HG02852 (cell line): ENCODE results near the gene KCNK15.

Experiments used
- ATAC-seq: cut with Tn5 transposase; IDR thresholded peaks from one replicate; pipeline ENCODE4 v1.9.1; 2021; ENCODE audit warnings: mild to moderate bottlenecking, moderate library complexity; ENCODE audit not compliant: unreplicated experiment

Gene KCNK15

DNA sequence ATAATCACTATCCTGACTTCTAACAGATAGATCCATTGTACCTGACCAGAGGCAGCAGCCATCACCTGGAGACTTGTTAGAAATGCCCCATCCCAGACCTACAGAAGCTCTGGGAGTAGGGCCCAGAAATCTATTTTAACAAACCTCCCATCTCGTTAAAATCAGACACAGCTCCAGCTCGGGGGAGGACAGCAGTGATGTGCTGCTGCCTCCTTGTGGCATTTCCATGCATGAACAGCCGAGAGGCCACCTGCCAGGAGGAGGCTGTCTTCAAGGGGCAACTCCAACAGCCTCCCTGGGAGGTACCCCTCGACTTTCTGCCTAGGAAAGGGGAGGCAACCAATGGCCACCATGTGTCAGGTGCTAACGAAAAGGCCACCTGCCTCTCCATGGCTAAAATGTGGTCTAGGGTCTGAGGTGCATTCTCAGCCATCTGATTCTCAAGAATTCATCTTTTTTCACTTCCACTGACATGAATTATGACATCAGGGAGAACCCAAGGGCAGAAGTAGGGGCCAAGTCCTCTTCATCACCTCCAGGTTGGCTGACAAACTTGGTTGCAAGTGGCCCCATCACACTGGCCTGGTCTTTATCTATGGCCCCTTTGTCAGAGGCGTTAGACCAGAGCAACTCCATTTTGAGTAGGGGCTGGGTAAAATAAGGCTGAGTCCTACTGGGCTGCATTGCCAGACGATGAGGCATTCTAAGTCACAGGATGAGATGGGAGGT, 12.2 kb upstream of the KCNK15 start:
- no peak for ATAC-seq

DNA sequence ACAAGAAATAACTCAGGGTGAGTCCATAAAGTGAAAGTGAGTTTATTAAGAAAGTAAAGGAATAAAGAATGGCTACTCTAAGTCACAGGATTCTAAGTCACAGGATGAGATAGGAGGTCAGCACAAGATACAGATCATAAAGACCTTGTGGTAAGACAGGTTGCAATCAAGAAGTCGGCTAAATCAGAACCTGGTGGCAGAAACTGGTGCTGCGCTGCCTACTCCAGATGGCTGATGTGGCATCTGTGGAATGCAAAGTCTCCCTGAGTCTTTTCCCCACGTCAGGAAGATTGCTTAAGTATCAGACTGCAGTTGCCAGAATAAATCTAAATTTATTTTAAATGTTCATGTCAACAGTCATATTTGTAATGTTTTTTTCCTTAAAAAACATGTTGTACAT, 10.7 kb upstream of the KCNK15 start:
- ATAC-seq: no peak

DNA sequence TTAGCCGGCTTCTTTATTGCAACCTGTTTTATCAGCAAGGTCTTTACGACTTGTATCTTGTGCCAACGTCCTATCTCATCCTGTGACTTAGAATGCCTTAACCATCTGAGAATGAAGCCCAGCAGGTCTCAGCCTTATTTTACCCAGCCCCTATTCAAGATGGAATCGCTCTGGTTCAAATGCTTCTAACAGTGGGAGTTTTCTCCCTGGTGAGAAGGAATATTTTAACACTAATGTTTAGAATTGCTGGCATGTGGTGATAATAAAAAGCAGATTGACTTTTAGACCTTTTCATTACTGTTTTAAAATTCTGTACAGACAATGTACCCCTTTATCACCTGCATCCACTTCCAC, 9.9 kb upstream of the KCNK15 start:
- ATAC-seq: no peak

DNA sequence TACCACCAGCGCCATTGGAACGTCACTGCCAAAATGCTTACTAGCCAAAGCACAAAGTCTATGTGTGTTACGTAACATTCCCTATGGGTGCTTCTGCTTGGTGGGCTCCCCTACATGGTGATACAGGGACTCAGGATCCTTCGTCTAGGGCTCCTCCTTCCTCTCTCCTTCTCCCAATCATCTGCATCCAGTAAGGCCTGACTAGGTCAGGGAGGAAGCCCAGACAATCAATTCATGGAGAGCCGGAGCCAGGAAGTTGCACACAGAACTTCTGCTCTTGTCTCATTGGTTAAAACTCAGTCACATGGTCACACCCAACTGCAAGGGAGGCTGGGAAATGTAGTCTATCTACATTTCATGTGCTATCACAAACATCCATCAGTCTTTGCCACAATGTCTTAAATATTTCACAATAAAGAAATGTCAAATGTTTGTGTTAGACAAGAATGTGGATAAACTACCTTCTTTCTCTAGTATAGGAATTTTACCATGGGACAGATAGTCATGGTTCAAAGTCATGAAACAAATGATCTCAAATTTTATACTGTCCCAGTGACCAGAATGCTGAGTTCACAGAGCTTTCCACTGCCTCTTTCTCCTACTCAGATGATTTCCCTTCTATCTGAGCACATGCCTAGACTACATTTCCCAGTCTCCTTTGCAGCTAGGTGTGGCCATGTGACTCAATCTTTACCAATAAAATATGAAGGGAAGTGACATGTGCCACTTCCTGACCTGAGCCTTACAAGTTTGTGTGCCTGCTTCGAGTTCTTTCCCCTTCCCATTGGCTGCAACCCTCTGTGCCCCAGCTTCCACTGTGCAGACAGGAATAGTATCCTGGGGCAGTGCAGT, 9.3 kb upstream of the KCNK15 start:
- no peak for ATAC-seq

DNA sequence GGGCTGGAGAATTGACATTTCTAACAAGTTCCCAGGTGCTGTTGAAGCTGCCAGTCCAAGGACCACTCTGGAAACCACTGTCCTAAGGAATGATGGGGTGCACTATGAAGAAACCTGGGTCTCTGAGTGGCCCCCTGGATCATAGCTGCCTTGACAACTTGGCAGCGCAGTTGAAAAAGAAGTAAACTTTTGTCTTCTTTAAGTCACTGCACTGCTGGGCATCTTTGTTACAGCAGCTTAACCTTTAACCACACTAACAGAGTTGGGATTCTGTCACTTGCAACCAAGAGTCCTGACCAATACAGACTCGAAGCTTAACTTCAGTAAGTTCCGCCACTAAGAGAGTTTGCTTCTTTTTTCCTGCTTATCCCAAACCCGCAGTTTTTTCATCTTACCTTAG, 8.5 kb upstream of the KCNK15 start:
- no peak for ATAC-seq

DNA sequence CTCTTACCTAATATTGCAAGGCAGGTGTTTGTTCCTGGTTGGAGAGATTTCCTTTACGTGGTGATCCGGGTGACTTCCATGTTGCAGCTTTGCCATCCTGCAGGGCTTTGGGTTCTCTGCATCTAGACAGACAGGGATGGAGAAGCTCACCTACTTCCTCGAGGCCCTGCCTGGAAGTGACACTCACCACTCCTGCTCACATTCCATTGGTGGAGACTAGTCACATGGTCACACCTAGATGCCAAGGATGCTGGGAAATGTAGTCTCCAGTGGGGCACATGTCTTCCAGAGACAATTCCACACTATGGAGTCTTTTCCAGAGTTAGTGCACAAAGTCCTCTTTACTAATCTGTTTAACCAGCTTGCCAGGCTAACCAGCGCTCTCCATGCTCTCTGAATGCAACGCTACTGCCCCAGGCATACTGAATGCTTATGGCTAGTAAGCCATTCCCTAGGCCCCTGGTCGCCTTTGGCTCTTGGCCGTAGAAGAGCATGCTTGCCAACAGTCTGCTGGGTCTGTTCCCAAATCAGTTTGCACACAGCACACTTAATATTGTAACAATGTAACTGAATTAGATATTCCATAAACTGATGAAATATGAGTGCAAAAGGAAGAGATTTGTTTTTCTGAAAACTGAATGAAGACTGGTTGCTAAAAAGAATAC, 6.7 kb upstream of the KCNK15 start:
- ATAC-seq: no peak

DNA sequence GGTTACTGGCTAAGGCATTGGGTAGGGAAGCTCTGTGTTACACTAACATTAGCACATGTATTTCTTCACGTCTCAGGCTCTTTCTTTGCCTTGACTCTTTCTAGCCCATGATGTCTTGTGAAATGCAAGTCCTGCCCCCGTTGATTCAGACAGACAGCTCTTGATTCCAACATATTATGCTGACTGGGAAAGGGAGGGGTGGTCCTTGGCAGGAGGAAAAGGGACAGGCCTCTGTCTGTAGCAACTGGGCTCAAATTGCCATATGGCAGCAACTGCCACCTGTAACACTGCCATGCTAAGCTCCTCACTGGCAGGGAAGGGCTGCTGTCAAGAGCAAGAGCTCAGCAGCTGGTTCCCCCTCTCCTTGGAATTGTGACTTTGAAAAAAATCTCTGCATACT, 5.7 kb upstream of the KCNK15 start:
- ATAC-seq: no peak

DNA sequence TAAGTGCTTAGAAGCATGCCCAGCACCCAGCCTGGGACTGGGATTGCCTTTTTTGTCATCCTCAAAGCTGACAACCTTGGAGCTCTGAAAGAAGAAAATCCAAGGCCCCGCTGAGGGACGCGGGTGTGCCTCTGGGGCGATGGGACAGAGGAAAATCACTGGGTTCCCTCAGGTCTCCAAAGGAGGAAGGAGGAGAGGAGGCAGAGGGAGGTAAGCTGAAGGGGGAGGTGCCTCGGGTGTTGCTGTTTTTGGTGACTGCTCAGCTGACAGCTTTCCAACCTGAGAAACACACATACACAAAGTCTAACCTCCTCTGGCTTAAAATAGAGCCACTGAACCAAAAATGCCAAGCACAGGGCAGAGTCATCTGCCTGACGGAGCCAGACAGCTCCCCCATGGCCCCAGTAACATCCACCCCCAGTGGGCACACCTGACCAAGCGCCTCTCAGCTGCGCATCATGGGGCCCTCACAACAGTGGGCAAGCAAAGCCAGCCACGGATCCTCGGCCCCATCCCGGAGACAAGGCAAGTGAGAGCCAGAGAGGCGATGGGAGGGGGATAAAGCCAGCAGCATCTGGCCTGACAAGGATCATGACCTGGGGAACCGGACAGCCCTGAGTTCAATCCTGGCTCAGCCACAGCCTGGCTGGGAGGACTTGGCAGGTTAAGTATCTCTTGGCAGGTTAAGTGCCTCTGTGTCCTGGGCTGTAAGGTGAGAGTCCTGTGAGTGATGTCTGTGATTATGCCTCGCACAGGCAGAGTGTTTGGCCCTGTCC, 3.2 kb upstream of the KCNK15 start:
- no peak for ATAC-seq

DNA sequence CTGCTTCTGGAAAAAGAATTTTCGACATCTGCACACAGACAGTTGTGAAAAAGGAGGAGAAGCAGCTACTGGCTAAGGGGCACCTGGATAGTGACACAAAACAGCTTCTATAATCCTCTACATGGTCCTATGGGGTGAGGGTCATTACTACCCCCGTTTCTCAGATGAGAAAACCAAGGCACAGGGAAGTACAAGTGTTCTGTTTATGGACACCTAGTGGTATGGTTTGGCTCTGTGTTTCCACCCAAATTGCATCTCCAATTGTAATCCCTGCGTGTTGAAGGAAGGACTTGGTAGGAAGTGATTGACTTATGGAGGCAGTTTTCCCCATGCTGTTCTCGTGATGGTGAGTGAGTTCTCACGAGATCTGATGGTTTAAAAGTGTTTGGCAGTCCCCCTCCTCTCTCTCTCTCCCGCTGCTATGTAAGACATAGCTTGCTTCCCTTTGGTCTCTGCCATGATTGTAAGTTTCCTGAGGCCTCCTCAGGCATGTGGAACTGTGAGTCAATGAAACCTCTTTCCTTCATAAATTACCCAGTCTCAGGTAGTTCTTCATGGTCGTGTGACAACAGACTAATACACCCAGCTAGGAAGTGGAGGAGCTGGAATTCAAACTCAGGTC, 2.5 kb upstream of the KCNK15 start:
- ATAC-seq: no peak

DNA sequence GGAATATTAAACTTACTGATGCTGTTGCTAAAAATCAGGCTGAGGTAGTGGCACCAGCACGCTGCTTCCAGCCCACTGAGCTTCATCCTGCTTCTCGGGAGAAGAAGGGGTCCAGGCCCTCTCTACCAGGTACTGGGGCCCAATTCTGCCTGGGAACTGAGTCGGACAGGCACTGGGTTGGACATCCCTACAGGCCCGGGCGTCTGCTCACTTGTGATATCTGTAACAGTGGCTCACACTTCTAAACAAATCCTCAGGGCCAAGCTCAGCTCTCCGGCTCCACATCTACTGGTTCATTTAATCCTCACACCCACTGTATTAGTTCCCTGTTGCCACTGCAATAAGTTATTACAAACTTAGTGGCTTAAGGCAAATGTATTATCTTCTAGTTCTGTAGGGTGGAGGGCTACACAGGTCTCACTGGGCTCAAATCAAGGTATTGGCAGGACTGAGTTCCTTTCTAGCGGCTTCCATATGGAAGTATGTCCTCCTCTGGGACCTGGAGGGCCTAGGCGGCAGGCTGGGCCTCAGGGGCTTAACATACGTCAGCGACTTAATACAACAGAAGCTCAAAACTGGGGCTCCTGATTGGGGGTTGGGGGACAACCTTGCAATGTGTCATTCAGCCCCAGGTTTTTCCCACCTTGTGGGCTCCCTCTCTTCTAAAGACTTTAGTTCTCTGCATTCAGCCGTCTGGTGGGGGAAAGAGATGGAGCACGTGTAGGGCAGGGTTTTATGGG, 1.6 kb upstream of the KCNK15 start:
- no peak for ATAC-seq

DNA sequence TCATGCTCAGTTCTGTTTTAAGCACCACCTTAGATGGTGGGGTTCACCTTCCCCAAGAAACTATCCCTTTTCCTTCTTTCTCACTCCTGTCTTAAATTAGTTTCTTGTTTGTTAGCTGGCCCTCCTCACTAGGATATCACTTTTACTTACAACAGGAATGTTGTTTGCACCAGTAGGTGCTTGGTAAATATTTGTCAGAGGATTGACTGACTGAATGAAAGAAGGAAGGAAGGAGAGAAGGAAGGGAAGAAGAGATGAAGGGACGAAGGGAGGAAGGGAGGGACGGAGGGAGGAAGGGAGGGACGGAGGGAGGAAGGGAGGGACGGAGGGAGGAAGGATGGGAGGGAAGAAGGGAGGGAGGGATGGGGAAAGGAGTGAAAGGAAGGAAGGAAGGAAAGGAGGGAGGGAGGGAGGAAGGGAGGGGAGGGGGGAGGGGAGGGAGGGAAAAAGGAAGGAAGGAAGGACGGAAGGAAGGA, 505 bp upstream of the KCNK15 start:
- no peak for ATAC-seq

DNA sequence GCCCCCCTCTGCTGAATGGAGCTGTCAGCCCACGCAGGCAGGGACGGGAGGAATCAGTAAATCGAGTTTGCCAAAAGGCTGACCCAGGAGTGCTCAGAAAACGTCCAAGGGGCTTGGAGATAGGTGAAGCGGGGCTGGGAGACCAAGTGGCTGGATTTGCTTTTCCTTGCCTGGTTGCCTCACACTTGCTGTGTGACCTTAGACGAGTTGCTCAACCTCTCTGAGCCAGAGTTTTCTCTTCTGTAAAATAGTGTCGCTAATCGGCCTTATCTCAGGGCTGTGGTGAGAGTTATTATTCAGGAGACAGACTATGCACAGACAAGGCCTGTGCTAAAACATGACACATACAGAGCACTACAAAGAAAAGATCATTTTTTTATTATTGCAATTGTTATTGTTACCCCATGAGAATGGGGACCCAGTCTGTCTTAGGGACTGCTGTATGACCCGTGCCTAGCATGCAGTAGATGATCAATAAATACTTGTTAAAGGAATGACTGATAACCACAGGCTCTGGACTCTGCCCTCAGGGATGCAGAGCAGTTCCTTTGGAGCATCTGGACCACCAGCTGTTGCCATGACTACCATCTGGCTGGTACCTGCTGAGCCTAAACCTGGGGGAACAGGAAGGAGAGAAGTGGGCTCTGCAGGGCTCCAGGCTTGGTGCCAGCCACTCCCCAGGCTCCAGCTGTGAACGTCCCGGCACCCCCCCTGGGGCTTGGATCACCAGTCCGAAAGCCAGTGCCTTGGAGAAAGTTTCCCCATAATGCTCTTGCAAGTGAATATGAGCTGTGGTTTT, 901 bp downstream of the KCNK15 start:
- ATAC-seq: no peak

DNA sequence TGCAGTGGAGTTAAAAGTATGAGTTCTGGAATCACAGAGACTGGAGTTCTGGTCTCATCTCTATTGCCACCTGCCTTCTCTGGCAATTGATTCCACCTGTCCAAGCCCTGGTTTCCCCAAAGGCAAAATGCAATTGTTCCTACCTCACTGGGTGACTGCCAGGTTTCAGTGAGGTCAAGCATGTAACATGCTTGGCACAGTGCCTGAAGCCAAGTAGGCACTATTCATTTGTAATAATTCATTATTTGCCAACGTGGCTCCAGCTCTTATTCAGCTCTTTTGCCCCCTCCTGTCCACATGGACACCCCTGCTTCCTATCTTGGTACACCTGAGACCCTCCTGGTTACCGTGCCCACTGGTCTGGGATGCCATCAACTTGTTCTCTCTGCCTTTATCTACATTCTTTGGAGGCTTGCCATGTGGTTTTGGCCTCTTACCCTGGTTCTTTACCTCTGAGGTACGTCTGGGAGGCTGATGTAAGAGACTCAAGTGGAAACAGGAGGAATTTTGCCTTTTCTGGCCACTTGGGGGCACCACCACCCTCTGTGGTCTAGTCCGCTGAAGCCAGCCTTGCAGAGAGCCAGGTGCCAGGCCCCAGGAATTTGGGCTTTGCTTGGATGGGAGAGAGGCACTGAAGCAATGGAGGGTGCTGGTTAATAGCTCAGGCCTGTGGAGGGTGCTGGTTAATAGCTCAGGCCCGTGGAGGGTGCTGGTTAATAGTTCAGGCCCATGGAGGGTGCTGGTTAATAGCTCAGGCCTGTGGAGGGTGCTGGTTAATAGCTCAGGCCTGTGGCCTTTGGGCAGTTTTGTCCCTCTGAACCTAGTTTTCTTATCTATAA, 1.7 kb downstream of the KCNK15 start:
- no peak for ATAC-seq

DNA sequence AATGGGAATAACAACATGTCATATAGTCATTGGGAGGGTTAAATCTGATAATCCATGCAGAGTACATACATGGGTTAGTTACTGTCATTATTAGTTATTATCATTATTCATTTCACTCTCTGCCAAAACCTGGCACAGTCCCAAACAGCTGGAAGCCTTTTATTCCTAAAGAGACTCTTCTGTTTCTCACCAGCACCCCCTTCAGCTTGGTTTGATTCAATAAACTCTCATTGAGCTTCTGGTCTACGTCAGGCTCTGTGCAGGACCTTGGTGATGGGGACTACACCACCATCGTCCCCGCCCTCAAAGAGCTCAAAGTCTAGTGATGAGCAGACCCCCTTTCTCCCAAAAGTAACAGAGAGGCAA, 2.3 kb downstream of the KCNK15 start:
- no peak for ATAC-seq

DNA sequence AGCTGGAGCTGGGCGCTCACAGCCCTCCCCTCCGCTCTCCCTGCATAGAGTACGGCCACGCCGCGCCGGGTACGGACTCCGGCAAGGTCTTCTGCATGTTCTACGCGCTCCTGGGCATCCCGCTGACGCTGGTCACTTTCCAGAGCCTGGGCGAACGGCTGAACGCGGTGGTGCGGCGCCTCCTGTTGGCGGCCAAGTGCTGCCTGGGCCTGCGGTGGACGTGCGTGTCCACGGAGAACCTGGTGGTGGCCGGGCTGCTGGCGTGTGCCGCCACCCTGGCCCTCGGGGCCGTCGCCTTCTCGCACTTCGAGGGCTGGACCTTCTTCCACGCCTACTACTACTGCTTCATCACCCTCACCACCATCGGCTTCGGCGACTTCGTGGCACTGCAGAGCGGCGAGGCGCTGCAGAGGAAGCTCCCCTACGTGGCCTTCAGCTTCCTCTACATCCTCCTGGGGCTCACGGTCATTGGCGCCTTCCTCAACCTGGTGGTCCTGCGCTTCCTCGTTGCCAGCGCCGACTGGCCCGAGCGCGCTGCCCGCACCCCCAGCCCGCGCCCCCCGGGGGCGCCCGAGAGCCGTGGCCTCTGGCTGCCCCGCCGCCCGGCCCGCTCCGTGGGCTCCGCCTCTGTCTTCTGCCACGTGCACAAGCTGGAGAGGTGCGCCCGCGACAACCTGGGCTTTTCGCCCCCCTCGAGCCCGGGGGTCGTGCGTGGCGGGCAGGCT, 4.6 kb downstream of the KCNK15 start:
- ATAC-seq: no peak

DNA sequence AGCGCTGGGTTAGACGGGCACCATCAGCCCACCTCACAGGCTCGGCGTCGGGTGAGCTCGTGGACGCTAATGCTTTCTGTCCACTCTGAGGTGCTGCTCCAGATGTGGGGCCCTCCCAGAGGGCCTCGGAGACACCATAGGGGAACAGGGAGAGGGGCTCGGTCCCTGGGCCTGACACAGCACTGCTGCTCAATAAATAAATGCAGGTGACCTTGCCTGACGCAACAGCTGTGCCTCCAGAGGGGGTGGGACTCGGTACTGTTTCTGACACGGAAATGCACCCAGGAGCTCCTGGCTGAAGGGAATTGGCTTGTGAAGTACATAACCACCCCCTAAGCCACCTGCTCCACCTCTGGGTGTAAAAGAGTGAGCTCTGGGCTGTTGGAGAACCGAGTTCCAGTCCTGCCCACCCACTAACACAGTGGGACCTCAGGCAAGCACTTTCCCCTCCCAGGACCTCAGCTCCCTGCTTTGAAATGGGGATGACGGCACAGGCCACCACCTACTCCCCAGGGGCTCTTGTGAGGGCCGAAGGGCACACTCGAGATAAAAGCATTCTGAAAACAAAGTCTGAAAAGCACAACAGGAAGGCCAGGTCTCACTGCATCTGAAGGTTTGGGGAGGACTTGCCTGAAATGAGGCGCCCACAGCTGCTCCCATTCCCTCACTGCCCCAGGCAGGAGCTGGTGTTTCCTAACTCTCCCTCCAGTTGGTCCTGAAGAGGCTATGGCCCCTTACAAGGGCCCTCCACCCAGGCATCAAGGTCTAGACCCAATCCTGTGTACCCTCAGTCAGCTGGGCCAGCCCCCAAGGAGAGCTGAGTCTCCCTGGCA, 6.7 kb downstream of the KCNK15 start:
- no peak for ATAC-seq

DNA sequence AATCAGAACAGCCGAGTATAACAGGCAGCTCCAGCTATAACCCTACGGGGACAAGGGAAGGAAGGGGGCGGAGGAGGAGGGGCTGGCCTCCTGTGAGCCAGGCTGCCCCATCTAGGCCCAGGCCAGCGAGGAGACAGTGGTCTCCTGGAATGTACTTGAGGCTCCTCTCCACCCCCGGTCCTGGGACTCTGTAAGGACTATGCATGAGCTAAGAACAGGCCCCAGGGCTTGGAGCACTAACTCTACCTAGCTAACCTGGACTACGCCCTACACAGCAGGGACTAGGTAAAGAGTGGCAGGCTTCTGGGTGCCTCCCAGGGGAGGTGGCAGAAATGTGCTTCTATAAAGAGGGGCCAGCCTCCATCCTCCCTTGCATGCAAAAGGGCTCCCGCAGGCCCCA, 8.9 kb downstream of the KCNK15 start:
- ATAC-seq: no peak
